ENCODE data around the gene FAIM.

GRCh38 chr3:138653567-138653966 lies 45.0 kb downstream of the FAIM start:
- TF ChIP-seq CTCF (IDR thresholded peaks at IDR 0.05) (no peak), POLR2A (IDR thresholded peaks at IDR 0.05) (no peak), EP300 (IDR thresholded peaks at IDR 0.05) (no peak), POLR2AphosphoS5 (IDR thresholded peaks at IDR 0.05) (no peak)
